ENCODE results near the gene RBM39. TPM values are rescaled to one million over a fixed set of nuclear protein-coding genes. Genes with fewer than 3 reads are reported as not detected.
"Not testable (repeated sequence)": the region's sequence is repeated elsewhere in the genome, so short reads cannot be mapped to it uniquely, and the experiment has no call there.

The RBM39 gene
- total and polyA plus RNA-seq, 9 of the 15 experiments (the other 6 are each of a cell fraction or from before 2014, with no cell fraction given) = 143 to 319 (median 228) TPM

DNA sequence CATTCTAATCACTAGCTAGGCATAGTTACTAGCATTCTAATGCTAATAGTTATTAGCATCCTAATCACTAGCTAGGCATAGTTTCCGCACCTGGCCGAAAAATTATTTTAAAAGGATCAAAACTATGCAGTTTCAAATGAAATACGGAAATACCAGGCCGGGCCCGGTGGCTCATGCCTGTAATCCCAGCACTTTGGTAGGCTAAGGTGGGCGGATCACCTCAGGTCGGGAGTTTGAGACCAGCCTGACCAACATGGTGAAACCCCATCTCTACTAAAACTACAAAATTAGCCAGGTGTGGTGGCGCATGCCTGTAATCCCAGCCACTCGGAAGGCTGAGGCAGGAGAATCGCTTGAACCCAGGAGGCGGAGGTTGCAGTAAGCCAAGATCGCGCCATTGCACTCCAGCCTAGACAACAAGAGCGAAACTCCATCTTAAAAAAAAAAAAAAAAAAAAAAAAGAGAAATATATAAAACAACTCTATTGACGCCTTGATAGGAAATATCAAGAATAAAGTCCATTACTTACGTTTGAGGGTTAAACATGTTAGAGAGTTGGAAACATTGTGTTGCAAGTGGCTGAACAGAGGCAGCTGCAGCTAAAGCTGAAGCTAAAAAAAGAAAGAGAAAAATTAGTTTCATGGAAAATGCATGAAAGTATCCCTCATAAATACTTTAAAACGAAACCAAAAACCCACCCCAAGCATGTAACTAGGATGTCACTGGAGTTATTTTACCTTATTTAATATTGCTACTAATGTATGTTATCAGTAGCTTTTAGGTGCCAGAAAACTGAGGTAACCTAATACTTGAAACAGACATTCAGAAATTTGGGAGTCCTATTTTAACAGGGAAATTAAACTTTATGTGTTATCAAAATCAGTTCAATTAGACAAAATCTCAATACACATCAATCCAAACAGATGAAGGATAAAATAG lies 35.2 kb downstream of the RBM39 start:
- H3K9ac ChIP-seq (ENCODE audit: insufficient read depth in 1 of 2, low read depth in 2 of 2, low read length in 2 of 2); H3K4me2 ChIP-seq (ENCODE audit: insufficient read depth, low read length); H2AFZ ChIP-seq (ENCODE audit: low read depth, low read length); CTCF ChIA-PET (ENCODE audit: low intra/inter-chr PET ratio); H3K4me1 ChIP-seq (replicated peaks in 1 of 2; ENCODE audit: control insufficient read depth in 2 of 2, insufficient read depth in 2 of 2, low read length in 2 of 2); H4K20me1 ChIP-seq (replicated peaks; ENCODE audit: control insufficient read depth, insufficient read depth, low read length); DNase-seq (ENCODE audit: extremely low read depth in 1 of 4, low spot score in 3 of 4); H3K9me1 ChIP-seq (ENCODE audit: control insufficient read depth, insufficient read depth, low read length); in situ Hi-C loops (cut with MboI); intact Hi-C loops (cut with micrococcal nuclease); H3K27me3 ChIP-seq (ENCODE audit: control insufficient read depth in 2 of 2, insufficient read depth in 2 of 2, low read length in 2 of 2); H3K27ac ChIP-seq (ENCODE audit: extremely low read depth, low read depth, low read length); ATAC-seq; BruUV-seq (replicated peaks); H3K4me3 ChIP-seq; FAIRE-seq; H3K9me3 ChIP-seq (replicated peaks; ENCODE audit: control insufficient read depth, insufficient read depth, low read depth, low read length): not testable (repeated sequence)
- peaks cover 35% of the 10 kb centered on the region for H3K79me2 ChIP-seq (ENCODE audit: control insufficient read depth, insufficient read depth, low read length)
- POLR2A ChIA-PET = interaction anchor here (1.0 to 12.6 kb wide), 5 partner anchors 8 to 70 kb away, joined by 3 to 102 read pairs (median 4); no protein-coding TSS in a partner anchor
- TF ChIP-seq ZZZ3 (IDR thresholded peaks at IDR 0.05) = 0 out of 2 replicates have a peak, but pooled peaks have one; percentile 9
- 93% methylated on average over 16 of the region's 17 CpGs for WGBS (ENCODE audit: insufficient coverage, low coverage, missing lambda C conversion rate)
- H3K36me3 ChIP-seq (ENCODE audit: control insufficient read depth, insufficient read depth, low read length) = peaks cover 98% of the 10 kb centered on the region

- H3K27me3 ChIP-seq (ENCODE audit: control insufficient read depth in 2 of 2, insufficient read depth in 2 of 2, low read length in 2 of 2); H3K4me1 ChIP-seq (replicated peaks in 1 of 2; ENCODE audit: control insufficient read depth in 2 of 2, insufficient read depth in 2 of 2, low read length in 2 of 2); H3K27ac ChIP-seq (ENCODE audit: extremely low read depth, low read depth, low read length); DNase-seq (ENCODE audit: extremely low read depth in 1 of 4, low spot score in 3 of 4); H3K9me1 ChIP-seq (ENCODE audit: control insufficient read depth, insufficient read depth, low read length); ATAC-seq; in situ Hi-C loops (cut with MboI); BruUV-seq (replicated peaks); H3K4me2 ChIP-seq (ENCODE audit: insufficient read depth, low read length); CTCF ChIA-PET (ENCODE audit: low intra/inter-chr PET ratio); H2AFZ ChIP-seq (ENCODE audit: low read depth, low read length); intact Hi-C loops (cut with micrococcal nuclease); H4K20me1 ChIP-seq (replicated peaks; ENCODE audit: control insufficient read depth, insufficient read depth, low read length); H3K9ac ChIP-seq (ENCODE audit: insufficient read depth in 1 of 2, low read depth in 2 of 2, low read length in 2 of 2); H3K4me3 ChIP-seq; FAIRE-seq; H3K9me3 ChIP-seq (replicated peaks; ENCODE audit: control insufficient read depth, insufficient read depth, low read depth, low read length): not testable (repeated sequence)
- POLR2A ChIA-PET = interaction anchor here (0.7 to 12.6 kb wide), 6 partner anchors 9 to 169 kb away, joined by 3 to 102 read pairs (median 4); partner anchors contain the start of gene PHF20
- peak; percentile 25 for TF ChIP-seq POLR2B (IDR thresholded peaks at IDR 0.05; ENCODE audit: low read depth, partially characterized antibody)
- 96% methylated on average over 11 of the region's 11 CpGs for WGBS (ENCODE audit: insufficient coverage, low coverage, missing lambda C conversion rate)
- H3K79me2 ChIP-seq (ENCODE audit: control insufficient read depth, insufficient read depth, low read length) = peaks cover 30% of the 10 kb centered on the region
- peaks cover 97% of the 10 kb centered on the region for H3K36me3 ChIP-seq (ENCODE audit: control insufficient read depth, insufficient read depth, low read length)
Measured at GRCh38 chr20:35705894-35706293, 36.2 kb downstream of the RBM39 start.
